Parathyroid adenoma (tissue), 2 donors: ENCODE measurements around the gene KRT31.
"Not testable (repeated sequence)": the region's sequence is repeated elsewhere in the genome, so short reads cannot be mapped to it uniquely, and the experiment has no call there.

Source experiments
- H2AFZ ChIP-seq: fragments of 300-600 bp; sonication (generic); one replicate; pipeline ENCODE4 v1.7.0; 2017; ENCODE audit warnings: antibody characterized with exemption, mild to moderate bottlenecking
- H3K27ac ChIP-seq: fragments of 300-600 bp; sonication (generic); one replicate; pipeline ENCODE4 v1.7.0; 2017
- H3K27me3 ChIP-seq: fragments of 300-600 bp; sonication (generic); one replicate; pipeline ENCODE4 v1.7.0; 2017; ENCODE audit warnings: low read length; ENCODE audit not compliant: control insufficient read depth, insufficient read depth
- H3K36me3 ChIP-seq: fragments of 300-600 bp; sonication (generic); one replicate; pipeline ENCODE4 v1.7.0; 2017; ENCODE audit warnings: low read length; ENCODE audit not compliant: control insufficient read depth, insufficient read depth
- H3K4me1 ChIP-seq: fragments of 300-600 bp; sonication (generic); one replicate; pipeline ENCODE4 v1.7.0; 2017; ENCODE audit warnings: control low read depth
- H3K4me2 ChIP-seq: fragments of 300-600 bp; sonication (generic); one replicate; pipeline ENCODE4 v1.7.0; 2017; ENCODE audit warnings: low read length
- H3K4me3 ChIP-seq: fragments of 300-600 bp; sonication (generic); one replicate; pipeline ENCODE4 v1.7.0; 2017; ENCODE audit warnings: low read depth, low read length
- H3K79me2 ChIP-seq: fragments of 300-600 bp; sonication (generic); one replicate; pipeline ENCODE4 v1.7.0; 2017; ENCODE audit warnings: control low read depth
- H3K9ac ChIP-seq: fragments of 300-600 bp; sonication (generic); one replicate; pipeline ENCODE4 v1.7.0; 2017; ENCODE audit warnings: mild to moderate bottlenecking
- H3K9me3 ChIP-seq: fragments of 300-600 bp; sonication (generic); one replicate; pipeline ENCODE4 v1.7.0; 2017; ENCODE audit warnings: low read length; ENCODE audit not compliant: control insufficient read depth
- TF ChIP-seq, protein P1 (sequence below): fragments of 300-600 bp; sonication (generic); IDR thresholded peaks from one replicate; pipeline ENCODE4 v1.7.0; 2017; ENCODE audit warnings: antibody characterized with exemption, mild to moderate bottlenecking
- donor health status: primary hyperparathyroidism.

The KRT31 gene

GRCh38 chr17:41424111-41424635 lies 26.8 kb upstream of the KRT31 start, which contains the start of gene KRT37:
KRT37 (minus strand) TSS chr17:41424585; CDS start chr17:41424523, 62 bp downstream.
- Histone ChIP-seq H2AFZ (no peak within 1 kb of the TSS), H3K9ac (no peak within 1 kb of the TSS), H3K4me1 (no peaks in the 10 kb centered on the region), H3K27me3 (no peaks in the 10 kb centered on the region), H3K4me3 (no peak within 1 kb of the TSS), H3K4me2 (no peak within 1 kb of the TSS), H3K9me3 (no peaks in the 10 kb centered on the region), H3K79me2 (no peaks in the 10 kb centered on the region), H3K36me3 (no peaks in the 10 kb centered on the region), H3K27ac (no peak within 1 kb of the TSS)
- TF ChIP-seq, protein P1, sequence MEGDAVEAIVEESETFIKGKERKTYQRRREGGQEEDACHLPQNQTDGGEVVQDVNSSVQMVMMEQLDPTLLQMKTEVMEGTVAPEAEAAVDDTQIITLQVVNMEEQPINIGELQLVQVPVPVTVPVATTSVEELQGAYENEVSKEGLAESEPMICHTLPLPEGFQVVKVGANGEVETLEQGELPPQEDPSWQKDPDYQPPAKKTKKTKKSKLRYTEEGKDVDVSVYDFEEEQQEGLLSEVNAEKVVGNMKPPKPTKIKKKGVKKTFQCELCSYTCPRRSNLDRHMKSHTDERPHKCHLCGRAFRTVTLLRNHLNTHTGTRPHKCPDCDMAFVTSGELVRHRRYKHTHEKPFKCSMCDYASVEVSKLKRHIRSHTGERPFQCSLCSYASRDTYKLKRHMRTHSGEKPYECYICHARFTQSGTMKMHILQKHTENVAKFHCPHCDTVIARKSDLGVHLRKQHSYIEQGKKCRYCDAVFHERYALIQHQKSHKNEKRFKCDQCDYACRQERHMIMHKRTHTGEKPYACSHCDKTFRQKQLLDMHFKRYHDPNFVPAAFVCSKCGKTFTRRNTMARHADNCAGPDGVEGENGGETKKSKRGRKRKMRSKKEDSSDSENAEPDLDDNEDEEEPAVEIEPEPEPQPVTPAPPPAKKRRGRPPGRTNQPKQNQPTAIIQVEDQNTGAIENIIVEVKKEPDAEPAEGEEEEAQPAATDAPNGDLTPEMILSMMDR, result no peak

DNA sequence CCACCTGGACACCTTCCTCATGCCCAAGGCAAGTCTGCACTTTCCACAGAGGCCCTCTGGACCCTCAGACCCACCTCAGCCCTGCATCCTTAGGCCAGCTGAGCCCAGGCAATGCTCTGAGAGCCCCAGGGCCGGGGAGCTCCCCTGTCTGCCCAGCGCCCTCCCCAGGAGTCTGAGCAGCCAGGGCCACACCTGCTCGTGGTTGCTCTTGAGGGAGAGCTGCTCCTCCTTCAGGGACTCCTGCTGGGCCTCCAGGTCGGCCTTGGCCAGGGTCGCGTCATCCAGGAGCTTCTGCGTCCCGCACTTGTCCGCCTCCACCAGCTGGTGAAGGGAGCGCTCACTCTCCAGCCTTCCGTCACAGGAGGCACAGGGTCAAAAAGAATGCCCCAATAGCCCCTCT lies 25.2 kb upstream of the KRT31 start:
- H3K9ac ChIP-seq, H3K79me2 ChIP-seq, H2AFZ ChIP-seq, H3K36me3 ChIP-seq, H3K4me3 ChIP-seq, H3K4me1 ChIP-seq, H3K4me2 ChIP-seq, H3K9me3 ChIP-seq, H3K27ac ChIP-seq, H3K27me3 ChIP-seq: not testable (repeated sequence)

DNA sequence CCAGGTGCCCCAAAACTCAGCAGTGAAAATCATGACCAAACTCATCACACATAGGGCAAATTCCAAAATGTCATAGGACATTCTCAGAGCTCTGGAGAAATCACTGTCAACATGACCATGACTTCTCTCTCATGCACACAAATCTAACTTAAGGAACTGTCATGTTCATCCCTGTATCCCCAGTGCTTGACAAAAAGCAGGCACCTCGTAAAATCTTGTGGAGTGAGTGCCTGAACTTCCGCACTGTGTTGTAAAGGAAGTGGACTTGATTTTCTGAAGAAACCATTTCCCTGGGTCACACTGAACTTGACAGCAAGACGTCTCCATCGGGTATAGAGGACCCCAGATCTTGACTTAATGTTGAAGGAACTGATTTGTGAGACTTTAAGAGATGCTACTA lies 24.2 kb upstream of the KRT31 start:
- Histone ChIP-seq H3K4me3 (no peak overlapping the region), H3K27me3 (no peaks in the 10 kb centered on the region), H2AFZ (no peak overlapping the region), H3K27ac (no peak overlapping the region), H3K9me3 (no peaks in the 10 kb centered on the region), H3K79me2 (no peaks in the 10 kb centered on the region), H3K9ac (no peak overlapping the region), H3K4me2 (no peak overlapping the region), H3K4me1 (no peaks in the 10 kb centered on the region), H3K36me3 (no peaks in the 10 kb centered on the region)
- TF ChIP-seq, protein P1, result no peak

DNA sequence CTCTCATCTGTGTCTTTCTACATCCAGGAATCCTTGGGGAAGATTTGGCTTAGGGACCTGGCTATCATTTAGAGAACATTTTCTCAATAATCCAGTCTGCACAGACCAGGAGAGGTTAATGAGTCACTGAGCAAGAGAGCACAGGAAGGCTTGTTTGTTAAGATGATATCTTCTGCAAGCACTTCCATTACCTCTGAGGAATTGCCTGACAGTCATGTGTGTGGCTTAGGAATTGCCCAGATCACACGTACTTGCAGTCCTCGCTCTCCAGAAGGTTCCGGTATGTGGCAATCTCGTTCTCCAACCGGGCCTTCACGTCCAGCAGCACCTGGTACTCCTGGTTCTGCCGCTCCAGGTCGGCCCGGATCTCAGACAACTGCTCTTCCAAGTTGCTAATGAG lies 23.7 kb upstream of the KRT31 start:
- H3K36me3 ChIP-seq, result no peaks in the 10 kb centered on the region
- H3K27ac ChIP-seq, result no peak overlapping the region
- H3K4me2 ChIP-seq, result no peak overlapping the region
- no peaks in the 10 kb centered on the region for H3K27me3 ChIP-seq
- no peaks in the 10 kb centered on the region for H3K4me1 ChIP-seq
- no peak overlapping the region for H3K9ac ChIP-seq
- no peaks in the 10 kb centered on the region for H3K9me3 ChIP-seq
- H2AFZ ChIP-seq, result no peak overlapping the region
- TF ChIP-seq, protein P1, result no peak
- no peak overlapping the region for H3K4me3 ChIP-seq
- H3K79me2 ChIP-seq, result no peaks in the 10 kb centered on the region

DNA sequence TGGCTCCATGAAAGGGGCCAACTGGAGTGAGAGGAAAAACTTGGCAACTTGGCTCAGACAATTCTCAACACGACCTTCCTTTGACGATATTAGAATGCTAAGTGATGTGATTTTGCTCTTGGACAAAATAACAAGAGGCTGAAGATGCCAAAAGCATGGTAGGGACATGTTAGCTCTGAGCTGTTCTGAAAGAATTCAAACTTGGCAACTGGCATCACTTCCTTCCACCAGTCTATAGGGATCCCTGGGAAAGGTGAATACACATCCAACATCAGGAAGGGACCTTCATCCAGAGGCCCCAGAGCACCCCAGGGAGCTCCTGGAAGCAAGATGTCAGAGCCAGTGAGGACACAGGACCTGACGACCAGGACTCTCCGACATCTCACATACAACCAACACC lies 22.7 kb upstream of the KRT31 start:
- Histone ChIP-seq H2AFZ (no peak overlapping the region), H3K27ac (no peak overlapping the region), H3K27me3 (no peaks in the 10 kb centered on the region), H3K36me3 (no peaks in the 10 kb centered on the region), H3K4me2 (no peak overlapping the region), H3K79me2 (no peaks in the 10 kb centered on the region), H3K4me1 (no peaks in the 10 kb centered on the region), H3K4me3 (no peak overlapping the region), H3K9me3 (no peaks in the 10 kb centered on the region), H3K9ac (no peak overlapping the region)
- TF ChIP-seq, protein P1, result no peak
